HG03139 (cell line): ENCODE measurements around the gene EBLN1.
"Not testable (repeated sequence)": the region's sequence is repeated elsewhere in the genome, so short reads cannot be mapped to it uniquely, and the experiment has no call there.

ENCODE experiments used
- ATAC-seq: cut with Tn5 transposase; IDR thresholded peaks from one replicate; pipeline ENCODE4 v1.9.1; 2021; ENCODE audit not compliant: unreplicated experiment

The EBLN1 gene

GRCh38 chr10:22228167-22228938 lies 10.5 kb upstream of the EBLN1 start:
- ATAC-seq, result no peak

- no peak for ATAC-seq
Measured at GRCh38 chr10:22226599-22226998, 8.8 kb upstream of the EBLN1 start.

DNA sequence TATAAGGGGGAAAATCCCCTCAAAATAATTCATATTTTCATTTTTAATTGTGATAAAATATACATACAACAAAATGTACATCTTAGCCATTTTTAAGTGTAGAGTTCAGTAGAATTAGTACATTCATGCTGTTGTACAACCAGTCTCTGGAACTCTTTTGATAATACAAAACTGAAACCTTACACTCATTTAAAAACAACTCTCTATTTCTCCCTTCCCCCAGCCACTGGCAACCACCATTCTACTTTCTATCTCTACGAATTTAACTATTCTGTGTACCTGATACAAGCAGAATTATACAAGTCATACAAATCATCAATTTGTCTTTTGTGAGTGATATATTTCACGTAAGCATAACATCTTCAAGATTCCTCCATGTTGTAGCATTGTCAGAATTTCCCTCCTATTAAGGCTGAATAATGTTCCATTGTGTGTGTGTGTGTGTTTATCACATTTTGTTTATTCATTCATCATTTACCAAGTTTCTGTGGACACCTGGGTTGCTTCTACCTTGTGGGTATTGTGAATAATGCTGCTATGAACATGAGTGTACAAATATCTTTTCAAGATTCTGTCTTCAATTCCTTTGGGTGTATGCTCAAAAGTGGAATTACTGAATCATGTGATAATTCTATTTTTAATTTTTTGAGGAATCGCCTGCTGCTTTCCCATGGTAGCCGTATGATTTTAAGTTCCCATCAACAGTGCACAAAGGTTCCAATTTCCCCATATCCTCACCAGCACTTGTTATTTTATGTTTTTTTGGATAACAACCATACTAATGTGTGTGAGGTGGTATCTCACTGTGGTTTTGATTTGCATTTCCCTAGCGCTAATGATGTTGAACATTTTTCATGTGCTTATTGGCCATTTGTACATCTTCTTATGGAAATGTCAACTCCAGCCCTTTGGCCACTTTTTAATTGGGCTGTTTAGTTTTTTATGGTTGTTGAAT lies 4.7 kb upstream of the EBLN1 start:
- no peak for ATAC-seq

DNA sequence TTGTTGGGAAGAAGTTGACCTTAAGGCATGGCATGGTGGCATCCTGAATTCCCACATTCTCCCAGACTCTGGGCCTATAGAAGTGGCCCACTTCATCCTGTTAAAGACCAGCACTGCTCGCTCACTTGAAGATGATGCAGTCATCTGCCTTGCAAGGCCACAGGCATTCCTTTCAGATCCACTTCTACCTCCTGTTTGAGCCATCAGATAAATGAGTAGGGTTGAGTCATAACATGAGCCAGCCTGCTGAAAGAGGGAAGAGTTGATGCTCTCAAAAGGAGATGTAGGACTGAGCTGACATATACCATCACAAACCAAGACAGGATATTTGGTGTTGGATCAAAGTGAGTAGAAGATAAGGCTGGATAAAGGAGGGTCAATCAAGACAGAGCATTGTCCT lies 1.5 kb upstream of the EBLN1 start:
- no peak for ATAC-seq

DNA sequence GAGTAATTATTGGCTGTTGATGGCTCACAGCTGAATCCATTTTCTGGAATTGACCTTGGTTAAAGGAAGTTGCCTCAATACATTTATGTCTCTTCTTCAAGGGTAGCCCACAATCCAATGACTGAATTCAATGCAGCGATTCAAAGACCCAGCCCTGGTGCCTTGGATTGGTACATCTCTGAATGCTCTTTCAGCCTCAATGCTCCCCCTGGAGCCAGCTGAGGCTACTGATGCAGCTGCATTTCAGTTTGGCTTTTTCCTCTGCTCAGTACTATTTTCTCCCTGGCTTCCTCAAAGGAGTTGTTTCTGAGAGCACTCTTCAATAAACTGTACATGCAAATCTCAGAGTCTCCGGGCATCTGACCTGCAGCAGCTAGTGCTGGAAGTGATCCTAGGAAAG lies 633 bp upstream of the EBLN1 start:
- no peak for ATAC-seq

DNA sequence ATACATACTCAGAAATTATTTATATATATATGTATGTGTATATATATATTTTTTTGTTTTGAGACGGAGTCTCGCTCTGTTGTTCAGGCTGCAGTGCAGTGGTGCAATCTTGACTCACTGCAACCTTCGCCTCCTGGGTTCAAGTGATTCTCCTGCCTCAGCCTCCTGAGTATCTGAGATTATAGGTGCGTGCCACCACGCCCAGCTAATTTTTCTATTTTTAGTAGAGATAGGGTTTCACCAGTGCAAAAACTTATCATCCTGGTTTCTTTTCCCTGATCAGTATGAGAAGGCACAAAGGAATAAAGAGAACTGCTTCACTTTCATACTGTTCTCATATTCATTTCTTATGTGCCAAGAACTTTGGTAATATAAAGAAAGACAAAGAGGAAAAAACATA lies 731 bp downstream of the EBLN1 start:
- not testable (repeated sequence) for ATAC-seq

DNA sequence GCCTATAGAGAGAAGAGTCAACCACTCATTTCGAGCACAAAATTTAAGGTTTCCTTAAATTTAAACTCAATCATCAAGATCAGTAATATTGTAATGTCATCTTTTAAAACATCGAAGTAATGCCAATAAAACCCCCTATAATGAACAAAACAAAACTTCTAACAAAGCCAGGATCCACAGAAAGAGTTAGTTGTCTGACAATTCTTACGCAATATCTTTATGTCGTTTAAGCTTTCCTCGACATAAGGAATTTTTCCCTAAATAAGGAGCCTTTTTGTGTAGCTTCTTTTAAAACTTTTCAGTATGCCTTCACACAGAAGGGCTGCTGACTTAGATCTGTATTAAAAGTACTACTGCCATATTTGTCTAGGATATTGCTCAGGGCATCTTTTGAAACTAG lies 7.5 kb downstream of the EBLN1 start:
- no peak for ATAC-seq

DNA sequence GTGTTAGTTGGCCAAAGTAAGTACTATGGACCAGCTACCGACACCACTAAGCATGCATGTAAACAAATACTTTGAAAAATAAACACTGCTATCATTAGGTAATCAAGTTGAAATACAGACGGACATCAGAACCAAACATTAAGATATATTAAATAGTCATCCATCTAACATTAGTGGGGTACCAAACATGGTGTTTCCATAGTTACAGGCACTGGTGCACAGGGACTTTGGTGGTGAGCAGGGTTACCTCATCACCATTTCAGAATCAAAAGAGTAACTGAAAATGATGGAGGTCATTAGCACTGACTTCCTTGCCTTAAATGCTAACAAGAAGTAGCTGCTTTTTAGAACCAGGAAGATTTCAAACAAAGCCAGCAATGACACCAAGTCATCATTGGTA lies 23.9 kb downstream of the EBLN1 start:
- ATAC-seq, result no peak

DNA sequence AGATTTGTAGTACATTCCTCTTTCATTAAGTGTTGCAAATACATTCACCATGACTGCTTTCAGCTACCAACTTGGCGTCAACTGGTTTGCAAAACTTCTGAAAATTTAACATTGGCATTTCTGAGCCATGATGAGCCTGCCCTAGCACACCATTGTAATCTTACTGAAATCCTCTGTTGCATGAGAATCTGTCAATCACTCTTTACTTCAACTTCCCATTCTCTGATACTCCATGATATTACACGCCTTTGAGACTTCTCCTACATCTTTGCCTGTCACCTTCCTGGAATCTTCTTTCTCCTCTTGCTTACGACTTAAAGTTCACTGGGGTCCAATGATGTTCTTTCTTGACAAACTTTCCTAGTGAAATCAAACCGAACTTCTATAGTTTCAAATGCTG lies 32.2 kb downstream of the EBLN1 start:
- no peak for ATAC-seq

DNA sequence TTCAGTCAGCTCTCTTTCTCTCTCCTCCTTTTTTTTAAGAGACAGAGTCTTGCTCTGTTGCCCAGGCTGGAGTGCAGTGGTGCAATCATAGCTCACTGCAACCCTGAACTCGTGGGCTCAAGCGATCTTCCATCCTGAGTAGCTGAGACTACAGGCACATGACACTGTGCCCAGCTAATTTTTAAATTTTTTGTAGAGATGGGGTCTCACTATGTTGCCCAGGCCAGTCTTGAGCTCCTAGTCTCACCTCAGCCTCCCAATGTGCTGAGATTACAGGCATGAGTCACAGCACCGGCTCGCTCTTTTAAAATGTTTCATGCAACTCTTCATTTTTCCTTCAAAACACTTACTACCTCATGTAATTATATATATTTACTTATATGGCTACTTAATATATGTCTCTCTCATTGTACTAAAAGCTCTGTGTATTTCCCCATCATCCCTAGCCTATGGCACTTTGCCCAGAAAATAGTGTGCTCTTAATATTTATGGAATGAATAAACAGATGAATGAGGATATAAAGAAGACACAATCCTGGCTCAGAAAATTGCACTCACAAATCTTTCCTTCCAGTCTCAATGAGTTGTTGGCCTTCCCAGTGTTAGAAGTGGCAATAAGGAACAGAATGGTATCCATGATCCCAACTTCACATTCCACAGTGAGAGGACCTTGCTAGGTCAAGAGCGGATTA lies 33.9 kb downstream of the EBLN1 start:
- no peak for ATAC-seq

DNA sequence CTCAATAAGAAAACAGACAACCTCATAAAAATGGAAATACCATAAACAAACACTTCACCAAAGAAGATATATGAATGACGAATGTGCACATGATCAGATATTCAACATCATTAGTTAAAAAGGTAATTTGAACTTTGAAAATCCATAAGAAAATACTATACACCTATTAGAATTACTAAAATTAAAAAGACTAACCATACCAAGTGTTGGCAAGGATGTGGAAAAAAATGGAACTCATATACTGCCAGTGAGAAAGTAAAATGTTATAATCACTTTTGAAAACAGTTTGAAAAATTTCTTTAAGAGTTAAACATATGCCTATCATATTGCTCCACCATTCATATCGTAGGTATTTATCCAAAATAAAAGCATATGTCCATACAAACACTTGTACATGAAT lies 37.1 kb downstream of the EBLN1 start:
- ATAC-seq, result no peak

GRCh38 chr10:22174442-22174841 lies 43.4 kb downstream of the EBLN1 start:
- no peak for ATAC-seq

DNA sequence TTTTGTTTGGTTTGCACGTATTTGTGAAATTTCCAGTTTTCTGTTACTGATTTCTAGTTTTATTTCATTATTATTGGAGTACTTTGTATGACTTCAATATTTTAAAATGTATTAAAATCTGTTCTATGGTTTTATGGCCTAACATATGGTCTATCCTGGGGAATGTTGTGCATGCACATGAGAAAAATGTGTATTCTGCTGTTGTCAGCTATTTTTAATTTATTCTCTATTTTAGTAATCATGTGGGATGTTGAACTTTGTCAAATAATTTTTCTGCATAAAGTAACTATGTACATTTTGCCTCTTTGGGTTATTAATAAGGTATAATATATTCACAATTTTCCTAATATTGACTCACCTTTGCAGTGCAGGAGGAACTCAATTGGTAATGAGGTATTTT lies 46.7 kb downstream of the EBLN1 start:
- ATAC-seq, result no peak

DNA sequence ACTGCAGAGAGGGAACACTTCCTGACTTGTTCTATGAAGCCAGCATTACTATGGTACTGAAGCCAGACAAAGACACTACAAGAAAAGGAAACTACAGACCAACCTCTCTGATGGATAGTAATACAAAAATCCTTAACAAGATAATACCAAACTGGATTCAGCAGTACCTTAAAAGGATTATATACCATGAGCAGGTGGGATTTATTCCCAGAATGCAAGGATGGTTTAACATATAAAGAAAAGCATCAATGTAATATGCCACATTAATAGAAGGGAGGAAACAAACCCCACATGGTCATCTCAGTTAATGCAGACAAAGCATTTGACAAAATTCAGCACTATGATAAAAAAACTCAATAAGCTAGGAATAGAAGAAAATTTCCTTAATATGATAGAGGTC lies 47.2 kb downstream of the EBLN1 start:
- no peak for ATAC-seq

DNA sequence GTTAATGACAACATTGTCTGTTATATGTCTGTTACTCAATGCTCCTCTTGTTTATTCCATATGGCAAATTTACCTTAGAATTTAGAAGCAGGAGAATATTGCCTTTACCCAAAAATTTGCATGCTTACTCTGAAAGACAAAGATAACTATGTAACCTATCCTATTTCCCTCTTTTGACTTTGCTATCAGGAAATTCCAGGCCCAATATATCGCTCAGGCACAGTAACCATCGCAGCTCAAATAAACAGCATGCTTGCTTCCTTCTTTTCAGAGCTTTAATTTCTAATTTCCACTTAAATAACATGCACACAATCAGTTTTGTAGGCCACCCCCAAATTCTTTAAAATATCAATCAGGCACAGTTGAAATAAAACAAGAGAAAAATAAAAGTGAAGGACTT lies 57.8 kb downstream of the EBLN1 start:
- no peak for ATAC-seq

- no peak for ATAC-seq
Measured at GRCh38 chr10:22159180-22159579, 58.6 kb downstream of the EBLN1 start.
